SK-N-SH (cell line): ENCODE measurements around the gene HLA-DQA1.

Experiments used
- CTCF ChIP-seq: fragments of 200-600 bp; sonication (generic); IDR thresholded peaks from 2 replicates; pipeline ENCODE4 v1.6.1; 2017; ENCODE audit warnings: antibody characterized with exemption, mild to moderate bottlenecking, moderate library complexity
- POLR2AphosphoS5 ChIP-seq: IDR thresholded peaks from 2 replicates; pipeline ENCODE4 v1.6.1; 2012; ENCODE audit warnings: low read depth, low read length

GRCh38 chr6:32604434-32604877 is 32.8 kb upstream of the HLA-DQA1 start:
- TF ChIP-seq CTCF (no peak), POLR2AphosphoS5 (no peak)
